GM19099 (cell line): ENCODE results near the gene ATXN1.

ENCODE experiments used
- POLR2A ChIP-seq: IDR thresholded peaks from 3 replicates; pipeline ENCODE4 v1.6.1; 2011; ENCODE audit warnings: low read depth; ENCODE audit not compliant: insufficient read length; ENCODE audit errors: extremely low read depth

ATXN1 gene

GRCh38 chr6:16258709-16259075, 502.6 kb downstream of the ATXN1 start:
- TF ChIP-seq POLR2A, result no peak

- TF ChIP-seq POLR2A, result no peak
Measured at GRCh38 chr6:16257999-16258708, 503.1 kb downstream of the ATXN1 start.

GRCh38 chr6:16256781-16257180, 504.5 kb downstream of the ATXN1 start:
- TF ChIP-seq POLR2A, result no peak

- no peak for TF ChIP-seq POLR2A
Measured at GRCh38 chr6:16254535-16254934, 506.7 kb downstream of the ATXN1 start.

- TF ChIP-seq POLR2A, result no peak
Measured at GRCh38 chr6:16253399-16254144, 507.7 kb downstream of the ATXN1 start.

GRCh38 chr6:16252686-16253299, 508.5 kb downstream of the ATXN1 start:
- TF ChIP-seq POLR2A, result no peak

- no peak for TF ChIP-seq POLR2A
Measured at GRCh38 chr6:16251706-16252105, 509.6 kb downstream of the ATXN1 start.

- TF ChIP-seq POLR2A, result no peak
Measured at GRCh38 chr6:16249971-16250370, 511.3 kb downstream of the ATXN1 start.
